ENCODE results near the gene SRGAP2B. TPM values are rescaled to one million over a fixed set of nuclear protein-coding genes. Genes with fewer than 3 reads are reported as not detected.
A peak's percentile ranks its signal among the peaks of the same experiment; 100 is the strongest.
"Not testable (repeated sequence)": the region's sequence is repeated elsewhere in the genome, so short reads cannot be mapped to it uniquely, and the experiment has no call there.

Gene SRGAP2B
- total RNA-seq, 1 experiment from 2014 or later = 34.2 TPM

DNA sequence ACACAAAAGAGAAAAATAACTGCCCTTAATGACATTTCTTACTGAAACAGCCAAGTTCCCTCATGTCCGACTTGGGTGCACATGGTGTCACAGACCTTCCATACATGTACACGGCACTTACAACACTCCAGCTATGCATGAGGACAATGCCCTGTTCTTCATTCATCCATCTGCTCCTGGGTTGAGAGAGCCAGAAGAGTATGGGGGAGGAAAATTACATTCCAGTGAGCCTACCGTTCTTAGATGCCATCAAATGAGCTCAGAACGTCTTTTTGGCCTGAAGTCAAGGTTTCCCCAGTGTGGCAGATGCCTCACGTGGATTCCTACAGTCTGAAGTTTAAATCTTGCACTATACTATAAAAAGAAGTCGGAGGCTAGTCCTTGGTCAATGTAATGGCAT is 194.3 kb downstream of the SRGAP2B start:
- DNase-seq (ENCODE audit: low spot score) = not testable (repeated sequence)

DNA sequence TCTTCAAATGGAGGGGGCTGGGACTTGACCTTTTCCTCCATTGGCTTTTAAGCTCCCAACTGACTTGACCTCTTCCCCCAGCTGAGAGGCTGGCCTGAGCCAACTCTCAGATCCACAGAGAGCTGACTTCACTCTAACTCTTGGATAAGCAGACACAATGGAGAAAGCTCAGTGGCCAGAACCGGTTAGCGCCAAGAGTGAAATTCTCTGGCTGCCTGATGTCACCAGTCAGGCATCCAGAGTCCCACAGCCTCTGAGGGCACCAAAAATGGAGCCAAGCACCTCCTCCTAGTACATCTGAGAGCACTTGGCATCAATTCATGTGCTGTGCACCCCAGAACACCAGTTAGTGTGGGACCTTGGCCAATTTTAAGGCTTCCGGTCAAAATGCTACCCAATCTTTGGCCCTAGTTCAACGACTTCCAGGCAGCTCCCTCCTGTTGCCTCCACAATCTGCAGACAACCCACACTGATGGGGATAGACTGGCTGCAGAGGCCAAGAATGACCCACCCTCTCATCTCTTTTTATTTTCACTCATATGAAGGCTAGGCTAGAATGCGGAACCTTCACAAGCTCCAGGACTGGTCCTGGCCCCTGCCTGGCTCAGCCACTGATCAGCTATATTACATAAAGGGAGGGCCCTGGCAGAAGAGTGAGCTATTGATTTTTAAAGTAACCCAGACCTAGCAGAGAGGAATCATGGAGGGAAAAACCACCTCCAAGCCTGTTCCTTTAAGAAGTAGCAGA is 200.5 kb downstream of the SRGAP2B start:
- DNase-seq (ENCODE audit: low spot score) = not testable (repeated sequence)

DNA sequence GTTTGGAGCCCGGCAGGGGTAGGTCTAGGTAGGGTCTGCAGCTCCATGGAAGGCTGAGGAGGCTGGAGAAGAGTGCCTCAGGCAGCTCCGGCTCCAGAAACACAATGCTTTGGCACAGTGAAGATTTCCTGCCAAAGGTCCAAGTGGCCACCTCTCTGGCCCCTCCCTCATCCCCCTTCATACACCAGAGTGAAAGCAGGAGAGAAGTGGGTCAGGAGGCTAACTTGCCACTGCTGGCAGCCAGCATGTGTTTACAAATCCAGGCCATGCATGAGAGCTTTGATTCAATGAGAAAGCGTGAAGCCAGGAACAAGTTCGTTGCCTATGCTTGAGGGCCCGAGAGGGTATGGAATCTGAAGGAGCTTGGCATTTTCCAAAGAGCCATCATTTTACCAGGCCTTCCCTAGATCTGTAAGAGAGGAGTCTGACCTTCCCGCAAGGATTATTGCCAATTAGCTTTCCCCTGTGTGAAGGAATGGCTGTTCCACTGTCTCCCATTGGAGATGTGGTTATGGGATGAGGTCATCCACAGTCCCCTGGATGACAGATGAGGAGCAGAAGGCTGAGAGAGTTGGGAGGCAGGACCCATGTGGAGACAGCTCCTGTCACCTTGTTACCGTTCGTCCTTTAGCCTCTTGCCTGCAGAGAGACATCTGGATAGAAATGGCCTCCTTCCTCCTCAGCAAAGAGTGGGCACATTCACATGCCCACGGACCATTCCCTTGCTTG is 201.3 kb downstream of the SRGAP2B start:
- not testable (repeated sequence) for DNase-seq (ENCODE audit: low spot score)

DNA sequence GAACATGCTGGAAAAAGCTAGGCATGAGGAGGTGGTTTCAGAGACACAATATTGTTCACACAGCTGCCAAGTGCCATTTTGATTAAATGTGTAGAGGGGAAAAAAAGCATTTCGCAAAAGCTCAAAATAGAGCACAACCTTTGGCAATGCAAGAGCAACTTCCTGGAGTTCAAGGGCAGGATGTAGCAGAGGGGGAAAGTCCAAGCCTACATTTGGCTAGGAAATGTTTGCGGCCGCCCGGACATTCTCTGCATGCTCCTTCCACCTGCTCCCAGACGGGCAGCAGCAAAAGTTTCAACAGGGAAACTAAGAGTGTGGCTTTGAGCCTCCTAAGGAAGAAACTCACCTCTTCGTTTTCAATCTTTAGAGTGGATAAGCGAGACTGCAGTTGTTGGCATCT is 202.1 kb downstream of the SRGAP2B start:
- DNase-seq (ENCODE audit: low spot score) = not testable (repeated sequence)

DNA sequence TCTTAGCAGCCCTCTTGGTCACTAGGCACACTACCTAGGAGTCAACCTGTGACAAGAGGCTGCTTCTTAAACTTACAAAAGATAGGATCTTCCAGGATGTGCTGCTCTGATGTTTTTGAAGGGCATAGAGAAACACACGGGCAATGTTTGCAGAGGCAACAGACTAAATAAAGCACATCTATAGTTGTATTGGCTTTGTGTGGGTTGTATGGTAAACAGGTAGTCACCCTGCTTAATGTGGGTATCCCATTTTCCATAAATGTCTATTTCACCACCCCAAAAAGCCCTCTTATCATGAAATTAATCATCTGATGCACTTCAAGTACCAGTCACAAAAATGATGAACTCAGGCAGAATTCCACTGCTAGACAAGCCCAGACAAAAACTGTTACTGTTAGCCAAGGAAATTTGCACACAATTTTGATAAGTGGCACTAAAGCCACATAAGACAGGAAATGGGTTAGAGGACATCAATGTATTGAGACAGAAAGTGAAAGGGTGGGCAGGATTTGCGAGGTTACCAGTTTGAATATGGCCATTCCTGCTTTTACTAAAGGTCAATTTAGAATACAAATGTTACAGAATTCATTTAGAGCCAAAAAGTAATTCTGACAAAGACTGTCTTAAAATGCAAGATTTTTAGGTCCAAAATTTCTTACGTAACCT is 205.5 kb downstream of the SRGAP2B start:
- DNase-seq (ENCODE audit: low spot score) = not testable (repeated sequence)

DNA sequence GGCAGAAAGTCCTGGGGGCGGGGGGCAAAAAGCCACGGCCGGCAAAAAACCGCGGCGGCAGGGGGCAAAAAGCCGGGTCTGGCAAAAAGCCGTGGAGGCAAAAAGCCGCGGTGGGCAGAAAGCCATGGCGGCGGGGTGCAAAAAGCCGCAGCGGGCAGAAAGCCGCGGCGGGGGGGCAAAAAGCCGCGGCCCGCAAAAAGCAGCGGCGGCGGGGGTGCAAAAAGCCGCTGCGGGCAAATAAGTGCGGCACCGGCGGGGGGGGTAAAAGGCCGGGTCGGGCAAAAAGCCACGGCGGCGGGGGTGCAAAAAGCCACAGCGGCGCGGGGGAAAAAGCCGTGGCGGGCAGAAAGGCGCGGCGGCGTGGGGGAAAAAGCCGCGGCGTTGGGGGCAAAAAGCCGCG is 212.1 kb downstream of the SRGAP2B start:
- DNase-seq (ENCODE audit: low spot score) = peak; percentile 0

DNA sequence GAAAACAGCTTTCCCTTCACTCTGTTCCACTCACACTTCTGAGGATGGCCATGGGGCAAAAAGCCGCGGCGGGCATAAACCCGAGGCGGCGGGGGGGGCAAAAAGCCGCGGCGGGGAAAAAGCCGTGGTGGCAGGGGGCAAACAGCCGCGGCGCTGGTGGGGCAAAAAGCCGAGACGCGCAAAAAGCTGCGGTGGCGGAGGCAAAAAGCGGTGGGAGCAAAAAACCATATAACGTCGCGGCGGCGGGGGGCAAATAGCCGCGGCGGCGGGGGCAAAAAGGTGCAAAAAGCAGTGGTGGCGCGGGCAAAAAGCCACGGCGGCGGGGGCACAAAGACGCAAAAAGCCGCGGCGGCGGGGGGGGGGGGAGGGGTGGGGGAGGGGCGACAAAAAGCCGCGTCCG is 212.8 kb downstream of the SRGAP2B start:
- not testable (repeated sequence) for DNase-seq (ENCODE audit: low spot score)

DNA sequence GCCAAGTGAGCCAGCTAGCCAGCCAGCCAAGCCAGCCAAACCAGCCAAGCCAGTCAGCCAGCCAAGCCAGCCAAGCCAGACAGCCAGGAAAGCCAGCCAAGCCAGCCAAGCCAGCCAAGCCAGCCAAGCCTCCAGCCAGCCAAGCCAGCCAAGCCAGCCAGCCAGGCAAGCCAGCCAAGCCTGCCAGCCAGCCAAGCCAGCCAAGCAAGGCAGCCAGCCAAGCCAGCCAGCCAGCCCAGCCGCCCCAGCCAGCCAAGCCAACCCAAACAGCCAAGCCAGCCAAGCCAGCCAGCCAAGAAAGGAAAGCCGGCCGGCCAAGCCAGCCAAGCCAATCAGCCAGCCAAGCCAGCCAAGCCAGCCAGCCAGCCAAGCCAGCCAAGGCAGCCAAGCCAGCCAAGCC is 236.5 kb downstream of the SRGAP2B start:
- not testable (repeated sequence) for DNase-seq (ENCODE audit: low spot score)

Other genes with a start within 250 kb of the SRGAP2B start
- 8.4 and 9.4 TPM in 2 replicates for gene FAM72D, start 646 bp upstream of the SRGAP2B start, total RNA-seq (2014; rRNA removed; shearing (Covaris generic))
- not detected in 2 replicates for gene PPIAL4D, start 146.8 kb upstream of the SRGAP2B start, total RNA-seq (2014; rRNA removed; shearing (Covaris generic))

All from A172 (cell line).